Stimulated activated CD8-positive, alpha-beta memory T cell treated with anti-CD3 and anti-CD28 coated beads, Interleukin-15, amount 100 ng/mL, for 4 hours (primary cell): ENCODE measurements around the gene AXL.
"Not testable (repeated sequence)": the region's sequence is repeated elsewhere in the genome, so short reads cannot be mapped to it uniquely, and the experiment has no call there.

Experiments used
- DNase-seq, 2 donors: peaks; one replicate each; pipeline ENCODE4 v3.0.0-alpha.2; 2020; ENCODE audit warnings: low read depth in 2 of 2

The AXL gene

GRCh38 chr19:41276231-41276630, 57.2 kb downstream of the AXL start:
- DNase-seq = no peak

- DNase-seq = no peak
These were observed 59.5 kb downstream of the AXL start for GRCh38 chr19:41278478-41278877.

- DNase-seq = no peak
These were observed 69.9 kb downstream of the AXL start for GRCh38 chr19:41288673-41289530.

- not testable (repeated sequence) for DNase-seq
These were observed 70.8 kb downstream of the AXL start for GRCh38 chr19:41289814-41290213.

- no peak for DNase-seq
These were observed 75.4 kb downstream of the AXL start for GRCh38 chr19:41294393-41294792.

GRCh38 chr19:41295499-41295898, 76.5 kb downstream of the AXL start:
- no peak for DNase-seq

GRCh38 chr19:41296433-41296871, 77.4 kb downstream of the AXL start:
- no peak for DNase-seq

- DNase-seq = no peak
These were observed 78.8 kb downstream of the AXL start for GRCh38 chr19:41297628-41298347.

GRCh38 chr19:41298348-41298964, 79.4 kb downstream of the AXL start:
- DNase-seq = no peak

- DNase-seq = no peak
These were observed 80.2 kb downstream of the AXL start for GRCh38 chr19:41299046-41299754.

GRCh38 chr19:41299755-41300089, 80.7 kb downstream of the AXL start:
- no peak for DNase-seq

GRCh38 chr19:41300555-41300954, 81.5 kb downstream of the AXL start:
- no peak for DNase-seq

GRCh38 chr19:41302624-41303351, 83.8 kb downstream of the AXL start:
- DNase-seq = peak; percentile 54 to 67

- no peak for DNase-seq
These were observed 84.9 kb downstream of the AXL start for GRCh38 chr19:41303954-41304353.

- DNase-seq = no peak
These were observed 85.9 kb downstream of the AXL start for GRCh38 chr19:41304706-41305483.

- no peak for DNase-seq
These were observed 87.1 kb downstream of the AXL start for GRCh38 chr19:41305927-41306793.

- DNase-seq = no peak
These were observed 88.3 kb downstream of the AXL start for GRCh38 chr19:41307090-41307875.

GRCh38 chr19:41307954-41308449, 89.0 kb downstream of the AXL start:
- no peak for DNase-seq
